ENCODE measurements around the gene TJP1.
A peak's percentile ranks its signal among the peaks of the same experiment; 100 is the strongest.
"Not testable (repeated sequence)": the region's sequence is repeated elsewhere in the genome, so short reads cannot be mapped to it uniquely, and the experiment has no call there.

The TJP1 gene

GRCh38 chr15:29731865-29732264, 90.4 kb downstream of the TJP1 start:
- Histone ChIP-seq H3K36me3 (peaks cover 88% of the 10 kb centered on the region), H3K27me3 (ENCODE audit: insufficient read depth, low read depth, severe bottlenecking) (no peaks in the 10 kb centered on the region), H3K27ac (no peak overlapping the region), H3K4me3 (ENCODE audit: low read depth, low read length) (no peak overlapping the region), H3K9me3 (ENCODE audit: severe bottlenecking) (no peaks in the 10 kb centered on the region)
- no peak for DNase-seq
- no peak for TF ChIP-seq CTCF (IDR thresholded peaks at IDR 0.05; ENCODE audit: low read depth, low read length)

GRCh38 chr15:29730471-29730870, 91.8 kb downstream of the TJP1 start:
- not testable (repeated sequence) for H3K4me3 ChIP-seq (ENCODE audit: low read depth, low read length); H3K9me3 ChIP-seq (ENCODE audit: severe bottlenecking); H3K27me3 ChIP-seq (ENCODE audit: insufficient read depth, low read depth, severe bottlenecking); H3K27ac ChIP-seq; DNase-seq
- H3K36me3 ChIP-seq: peaks cover 88% of the 10 kb centered on the region

GRCh38 chr15:29728418-29728817, 93.8 kb downstream of the TJP1 start:
- no peaks in the 10 kb centered on the region for H3K27me3 ChIP-seq (ENCODE audit: insufficient read depth, low read depth, severe bottlenecking)
- no peak overlapping the region for H3K4me3 ChIP-seq (ENCODE audit: low read depth, low read length)
- no peak for TF ChIP-seq CTCF (IDR thresholded peaks at IDR 0.05; ENCODE audit: low read depth, low read length)
- no peaks in the 10 kb centered on the region for H3K9me3 ChIP-seq (ENCODE audit: severe bottlenecking)
- DNase-seq: no peak
- H3K36me3 ChIP-seq: peaks cover 79% of the 10 kb centered on the region
- H3K27ac ChIP-seq: no peak overlapping the region

GRCh38 chr15:29727871-29728270, 94.4 kb downstream of the TJP1 start:
- TF ChIP-seq CTCF (IDR thresholded peaks at IDR 0.05; ENCODE audit: low read depth, low read length): no peak
- Histone ChIP-seq H3K36me3 (peaks cover 79% of the 10 kb centered on the region), H3K4me3 (ENCODE audit: low read depth, low read length) (no peak overlapping the region), H3K9me3 (ENCODE audit: severe bottlenecking) (peaks cover under 1% of the 10 kb centered on the region), H3K27ac (no peak overlapping the region), H3K27me3 (ENCODE audit: insufficient read depth, low read depth, severe bottlenecking) (no peaks in the 10 kb centered on the region)
- no peak for DNase-seq

- H3K27me3 ChIP-seq (ENCODE audit: insufficient read depth, low read depth, severe bottlenecking): no peaks in the 10 kb centered on the region
- no peak overlapping the region for H3K27ac ChIP-seq
- H3K36me3 ChIP-seq: peaks cover 79% of the 10 kb centered on the region
- no peak for DNase-seq
- H3K9me3 ChIP-seq (ENCODE audit: severe bottlenecking): peaks cover 14% of the 10 kb centered on the region
- no peak for TF ChIP-seq CTCF (IDR thresholded peaks at IDR 0.05; ENCODE audit: low read depth, low read length)
- no peak overlapping the region for H3K4me3 ChIP-seq (ENCODE audit: low read depth, low read length)
Measured at GRCh38 chr15:29726553-29726952, 95.7 kb downstream of the TJP1 start.

- TF ChIP-seq CTCF (IDR thresholded peaks at IDR 0.05; ENCODE audit: low read depth, low read length): no peak
- Histone ChIP-seq H3K36me3 (peaks cover 89% of the 10 kb centered on the region), H3K27me3 (ENCODE audit: insufficient read depth, low read depth, severe bottlenecking) (no peaks in the 10 kb centered on the region), H3K27ac (peak overlapping the region; percentile 91), H3K4me3 (ENCODE audit: low read depth, low read length) (no peak overlapping the region), H3K9me3 (ENCODE audit: severe bottlenecking) (peaks cover 19% of the 10 kb centered on the region)
- peak; percentile 92 for DNase-seq
Measured at GRCh38 chr15:29724026-29724425, 98.2 kb downstream of the TJP1 start.
